OCI-LY3 (cell line): Measurements from ENCODE around the gene MED6.

Experiments used
- H2AFZ ChIP-seq: fragments of 200-600, 300-600 bp; shearing (Covaris generic); 2 replicates; pipeline ENCODE4 v1.6.0; 2014; ENCODE audit warnings: antibody characterized with exemption, low read depth, low read length
- H3K27ac ChIP-seq: fragments of 200-600, 300-600 bp; sonication (generic); 2 replicates; pipeline ENCODE4 v1.5.1; 2014; ENCODE audit warnings: mild to moderate bottlenecking, low read length, moderate library complexity, mixed read lengths
- H3K27me3 ChIP-seq: fragments of 200-600, 300-600 bp; sonication (generic); 2 replicates; pipeline ENCODE4 v1.6.1; 2014; ENCODE audit warnings: low read depth, low read length, mixed read lengths
- H3K36me3 ChIP-seq: fragments of 200-600, 300-600 bp; sonication (generic); replicated peaks from 2 replicates; pipeline ENCODE3; 2014; ENCODE audit warnings: low read depth, low read length, mixed read lengths
- H3K4me1 ChIP-seq: fragments of 300-600, 200-600 bp; sonication (generic); 2 replicates; pipeline ENCODE4 v1.6.1; 2014; ENCODE audit warnings: low read length, mixed read lengths
- H3K4me2 ChIP-seq: fragments of 200-600, 300-600 bp; sonication (generic); 2 replicates; pipeline ENCODE4 v1.6.1; 2014; ENCODE audit warnings: low read length, mixed read lengths
- H3K4me3 ChIP-seq: fragments of 300-600, 200-600 bp; sonication (generic); 2 replicates; pipeline ENCODE4 v1.5.1; 2014; ENCODE audit warnings: antibody characterized with exemption, mild to moderate bottlenecking, low read length, moderate library complexity
- H3K79me2 ChIP-seq: fragments of 300-600, 200-600 bp; shearing (Covaris generic); 2 replicates; pipeline ENCODE4 v1.6.1; 2014; ENCODE audit warnings: mild to moderate bottlenecking, low read length, mixed read lengths
- H3K9ac ChIP-seq: fragments of 300-600, 200-600 bp; shearing (Covaris generic); 2 replicates; pipeline ENCODE4 v1.6.0; 2014; ENCODE audit warnings: mild to moderate bottlenecking, low read length, moderate library complexity
- H3K9me3 ChIP-seq: fragments of 200-600, 300-600 bp; shearing (Covaris generic); 2 replicates; pipeline ENCODE4 v1.6.1; 2014; ENCODE audit warnings: low read length, mixed read lengths; ENCODE audit not compliant: insufficient read depth
- H4K20me1 ChIP-seq: fragments of 200-600, 300-600 bp; sonication (generic); 2 replicates; pipeline ENCODE4 v1.6.1; 2016; ENCODE audit warnings: low read length, mixed read lengths; ENCODE audit not compliant: insufficient read depth
- CTCF ChIP-seq: fragments of 200-600, 300-600 bp; sonication (generic); IDR thresholded peaks from 2 replicates; pipeline ENCODE4 v1.5.1; 2014; ENCODE audit warnings: antibody characterized with exemption, low read length, low read depth
- EZH2phosphoT487 ChIP-seq: fragments of 200-600 bp; shearing (Covaris generic); IDR thresholded peaks from 2 replicates; pipeline ENCODE4 v1.6.1; 2018; ENCODE audit warnings: antibody characterized with exemption, mixed run types, low read depth

Gene MED6, protein sequence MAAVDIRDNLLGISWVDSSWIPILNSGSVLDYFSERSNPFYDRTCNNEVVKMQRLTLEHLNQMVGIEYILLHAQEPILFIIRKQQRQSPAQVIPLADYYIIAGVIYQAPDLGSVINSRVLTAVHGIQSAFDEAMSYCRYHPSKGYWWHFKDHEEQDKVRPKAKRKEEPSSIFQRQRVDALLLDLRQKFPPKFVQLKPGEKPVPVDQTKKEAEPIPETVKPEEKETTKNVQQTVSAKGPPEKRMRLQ

GRCh38 chr14:70600382-70601157, at the start of gene MED6:
TSS of gene MED6 (minus strand) at chr14:70600655. CDS start at chr14:70600637, 18 bp downstream.
- TF ChIP-seq CTCF, result no peak
- TF ChIP-seq EZH2phosphoT487, result no peak
- H3K4me1 ChIP-seq, result peaks cover 29% of the 10 kb centered on the region

DNA sequence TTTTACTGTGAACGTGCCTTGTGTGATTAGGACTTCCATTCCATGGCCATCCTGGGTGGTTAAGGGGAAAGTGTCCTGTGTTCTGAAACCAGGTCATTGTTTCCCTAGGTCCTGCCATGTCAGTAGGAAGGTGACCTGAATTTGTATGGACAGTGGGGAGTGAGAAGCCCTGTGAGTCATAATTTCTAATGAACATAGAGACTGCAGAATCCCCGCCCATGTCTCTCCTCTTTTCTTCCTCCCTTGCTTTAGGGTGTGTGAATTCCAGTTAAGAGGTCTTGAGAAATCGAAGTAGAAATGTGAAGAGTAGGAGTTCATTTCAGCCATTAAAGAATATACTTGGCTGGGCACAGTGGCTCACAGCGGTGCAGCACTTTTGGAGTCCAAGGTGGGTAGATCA, 49.3 kb upstream of the MED6 start:
- Histone ChIP-seq H3K36me3 (no peaks in the 10 kb centered on the region), H3K27me3 (peaks cover 23% of the 10 kb centered on the region), H4K20me1 (no peaks in the 10 kb centered on the region), H3K4me1 (no peaks in the 10 kb centered on the region), H3K27ac (no peak overlapping the region), H3K9ac (no peak overlapping the region), H2AFZ (no peak overlapping the region), H3K4me3 (no peak overlapping the region), H3K79me2 (no peaks in the 10 kb centered on the region), H3K9me3 (no peaks in the 10 kb centered on the region), H3K4me2 (no peak overlapping the region)
- TF ChIP-seq EZH2phosphoT487, result no peak
- no peak for TF ChIP-seq CTCF

More at GRCh38 chr14:70600382-70601157, at the start of gene MED6:
- H2AFZ ChIP-seq, result peak within 1 kb of the TSS; percentile 97
- H3K36me3 ChIP-seq, result peaks cover 8% of the 10 kb centered on the region
- peak within 1 kb of the TSS; percentile 92 for H3K9ac ChIP-seq
- 0 out of 2 replicates have a peak, but pooled peaks cover 10% of the 10 kb centered on the region for H4K20me1 ChIP-seq
- H3K4me2 ChIP-seq, result peak within 1 kb of the TSS; percentile 97
- H3K27ac ChIP-seq, result peak within 1 kb of the TSS; percentile 60
- peaks cover 48% of the 10 kb centered on the region for H3K79me2 ChIP-seq
- H3K9me3 ChIP-seq, result no peaks in the 10 kb centered on the region
- H3K4me3 ChIP-seq, result peak within 1 kb of the TSS; percentile 98
- peaks cover 6% of the 10 kb centered on the region for H3K27me3 ChIP-seq

GRCh38 chr14:70648346-70648745, 47.9 kb upstream of the MED6 start:
- Histone ChIP-seq H2AFZ (no peak overlapping the region), H4K20me1 (no peaks in the 10 kb centered on the region), H3K4me3 (no peak overlapping the region), H3K27me3 (peaks cover 26% of the 10 kb centered on the region), H3K9me3 (no peaks in the 10 kb centered on the region), H3K9ac (no peak overlapping the region), H3K4me2 (no peak overlapping the region), H3K27ac (no peak overlapping the region), H3K36me3 (no peaks in the 10 kb centered on the region), H3K4me1 (no peaks in the 10 kb centered on the region), H3K79me2 (no peaks in the 10 kb centered on the region)
- TF ChIP-seq CTCF, result no peak
- TF ChIP-seq EZH2phosphoT487, result no peak

DNA sequence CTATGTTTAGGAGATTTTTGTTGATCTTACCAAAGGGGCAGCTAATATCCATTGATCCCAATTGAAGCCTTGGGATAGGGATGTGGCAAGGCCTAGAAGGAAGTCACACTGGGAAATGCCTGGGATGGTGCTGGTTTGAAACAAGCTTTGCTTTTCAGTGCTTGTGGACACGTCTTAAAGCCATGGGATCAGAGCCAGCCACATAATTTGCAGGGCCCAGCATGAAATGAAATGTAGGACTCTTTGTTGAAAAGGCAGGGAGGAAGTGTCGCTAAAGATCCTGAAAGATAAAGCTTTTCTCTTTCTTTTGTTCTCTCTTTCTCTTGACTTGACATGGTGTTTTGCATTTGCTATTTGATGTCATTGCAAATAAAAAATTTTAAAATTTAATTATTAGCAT, 46.2 kb upstream of the MED6 start:
- TF ChIP-seq CTCF (no peak), EZH2phosphoT487 (no peak)
- Histone ChIP-seq H4K20me1 (no peaks in the 10 kb centered on the region), H3K4me3 (no peak overlapping the region), H3K4me1 (peaks cover 4% of the 10 kb centered on the region; the same call in 1 of the 2 replicates), H3K27me3 (peaks cover 38% of the 10 kb centered on the region), H3K36me3 (no peaks in the 10 kb centered on the region), H2AFZ (no peak overlapping the region), H3K9ac (no peak overlapping the region), H3K27ac (no peak overlapping the region), H3K79me2 (no peaks in the 10 kb centered on the region), H3K9me3 (no peaks in the 10 kb centered on the region), H3K4me2 (no peak overlapping the region)
